ENCODE measurements around the gene MUC4. TPM values are rescaled to one million over a fixed set of nuclear protein-coding genes. Genes with fewer than 3 reads are reported as not detected.

Gene MUC4
- total RNA-seq, 1 donor from 2014 or later = 1.1 TPM

- Histone ChIP-seq H3K9me3 (no peaks in the 10 kb centered on the region), H3K36me3 (peaks cover 20% of the 10 kb centered on the region), H3K4me1 (no peaks in the 10 kb centered on the region), H3K27me3 (no peaks in the 10 kb centered on the region), H3K4me3 (no peak overlapping the region), H3K27ac (no peak overlapping the region)
- ATAC-seq = peak; percentile 36
- intact Hi-C loops (cut with DNase I) = no loop called here
- TF ChIP-seq CTCF (IDR thresholded peaks at IDR 0.05) = no peak
- no peak for DNase-seq
These were observed 106.4 kb downstream of the MUC4 start for GRCh38 chr3:195705081-195705991.

GRCh38 chr3:195704433-195704999, 107.2 kb downstream of the MUC4 start:
- H3K9me3 ChIP-seq = no peaks in the 10 kb centered on the region
- no peak for ATAC-seq
- no peak overlapping the region for H3K4me3 ChIP-seq
- H3K27me3 ChIP-seq = no peaks in the 10 kb centered on the region
- H3K4me1 ChIP-seq = no peaks in the 10 kb centered on the region
- intact Hi-C loops (cut with DNase I) = no loop called here
- no peak overlapping the region for H3K27ac ChIP-seq
- peaks cover 24% of the 10 kb centered on the region for H3K36me3 ChIP-seq
- no peak for DNase-seq
- no peak for TF ChIP-seq CTCF (IDR thresholded peaks at IDR 0.05)

GRCh38 chr3:195703776-195704175, 108.0 kb downstream of the MUC4 start:
- no peak for TF ChIP-seq CTCF (IDR thresholded peaks at IDR 0.05)
- H3K4me3 ChIP-seq = no peak overlapping the region
- ATAC-seq (no peak), DNase-seq (no peak)
- H3K27me3 ChIP-seq = no peaks in the 10 kb centered on the region
- H3K4me1 ChIP-seq = no peaks in the 10 kb centered on the region
- peaks cover 20% of the 10 kb centered on the region for H3K36me3 ChIP-seq
- H3K9me3 ChIP-seq = no peaks in the 10 kb centered on the region
- no peak overlapping the region for H3K27ac ChIP-seq
- intact Hi-C loops (cut with DNase I) = no loop called here

- H3K27ac ChIP-seq = no peak overlapping the region
- H3K36me3 ChIP-seq = peaks cover 27% of the 10 kb centered on the region
- H3K27me3 ChIP-seq = no peaks in the 10 kb centered on the region
- no peaks in the 10 kb centered on the region for H3K9me3 ChIP-seq
- no peak for ATAC-seq
- no peak for DNase-seq
- no peak overlapping the region for H3K4me3 ChIP-seq
- intact Hi-C loops (cut with DNase I) = no loop called here
- no peak for TF ChIP-seq CTCF (IDR thresholded peaks at IDR 0.05)
- no peaks in the 10 kb centered on the region for H3K4me1 ChIP-seq
These were observed 110.5 kb downstream of the MUC4 start for GRCh38 chr3:195701042-195701915.

GRCh38 chr3:195700319-195700718, 111.4 kb downstream of the MUC4 start:
- Histone ChIP-seq H3K4me1 (no peaks in the 10 kb centered on the region), H3K36me3 (peaks cover 33% of the 10 kb centered on the region), H3K27ac (no peak overlapping the region), H3K27me3 (no peaks in the 10 kb centered on the region), H3K9me3 (no peaks in the 10 kb centered on the region), H3K4me3 (no peak overlapping the region)
- intact Hi-C loops (cut with DNase I) = no loop called here
- no peak for ATAC-seq
- no peak for DNase-seq
- TF ChIP-seq CTCF (IDR thresholded peaks at IDR 0.05) = no peak
